D721Med (cell line): Measurements from ENCODE around the gene FAM185A.
"Not testable (repeated sequence)": the region's sequence is repeated elsewhere in the genome, so short reads cannot be mapped to it uniquely, and the experiment has no call there.

Experiments used
- DNase-seq: peaks from one replicate; pipeline ENCODE4 v3.0.0; 2011; ENCODE audit warnings: low spot score; ENCODE audit not compliant: insufficient read length
- FAIRE-seq: peaks from 2 replicates; lab custom pipeline; 2011; peaks lifted over from hg19 to GRCh38; lab: Jason Lieb, UNC
- CTCF ChIP-seq: IDR thresholded peaks from 2 replicates; pipeline ENCODE4 v1.5.1; 2012; ENCODE audit warnings: mild to moderate bottlenecking, control low read depth; ENCODE audit not compliant: insufficient read depth; ENCODE audit errors: missing control alignments

FAM185A gene

GRCh38 chr7:102758227-102758626, 9.4 kb downstream of the FAM185A start:
- not testable (repeated sequence) for DNase-seq
- TF ChIP-seq CTCF = peak; percentile 22
- FAIRE-seq = peak; percentile 11

GRCh38 chr7:102759934-102760333, 11.1 kb downstream of the FAM185A start:
- FAIRE-seq, DNase-seq: not testable (repeated sequence)

- not testable (repeated sequence) for FAIRE-seq, DNase-seq
These were observed 12.4 kb downstream of the FAM185A start for GRCh38 chr7:102761234-102761633.

GRCh38 chr7:102763295-102763905, 14.6 kb downstream of the FAM185A start:
- FAIRE-seq, DNase-seq: not testable (repeated sequence)

- not testable (repeated sequence) for DNase-seq, FAIRE-seq
These were observed 20.9 kb downstream of the FAM185A start for GRCh38 chr7:102769657-102770192.

GRCh38 chr7:102770467-102770866, 21.7 kb downstream of the FAM185A start:
- not testable (repeated sequence) for DNase-seq, FAIRE-seq

- DNase-seq, FAIRE-seq: not testable (repeated sequence)
These were observed 27.4 kb downstream of the FAM185A start for GRCh38 chr7:102776217-102776616.

GRCh38 chr7:102778663-102779062, 29.9 kb downstream of the FAM185A start:
- not testable (repeated sequence) for FAIRE-seq, DNase-seq

- not testable (repeated sequence) for FAIRE-seq, DNase-seq
These were observed 32.1 kb downstream of the FAM185A start for GRCh38 chr7:102780926-102781325.

- DNase-seq, FAIRE-seq: not testable (repeated sequence)
These were observed 40.0 kb downstream of the FAM185A start for GRCh38 chr7:102788770-102789169.

GRCh38 chr7:102790364-102791100, 41.7 kb downstream of the FAM185A start:
- FAIRE-seq, DNase-seq: not testable (repeated sequence)

- FAIRE-seq, DNase-seq: not testable (repeated sequence)
These were observed 42.6 kb downstream of the FAM185A start for GRCh38 chr7:102791367-102791766.

- DNase-seq, FAIRE-seq: not testable (repeated sequence)
These were observed 43.0 kb downstream of the FAM185A start for GRCh38 chr7:102791831-102792230.

GRCh38 chr7:102794567-102794966, 45.8 kb downstream of the FAM185A start:
- peak; percentile 71 for FAIRE-seq
- DNase-seq = not testable (repeated sequence)

- not testable (repeated sequence) for FAIRE-seq, DNase-seq
These were observed 47.3 kb downstream of the FAM185A start for GRCh38 chr7:102795987-102796595.
